Measurements from ENCODE around the gene FBLN7. TPM values are rescaled to one million over a fixed set of nuclear protein-coding genes. Genes with fewer than 3 reads are reported as not detected.
A peak's percentile ranks its signal among the peaks of the same experiment; 100 is the strongest.

Gene FBLN7
- total RNA-seq, 3 donors from 2014 or later, result 9.2 to 15.7 (median 11.0) TPM

DNA sequence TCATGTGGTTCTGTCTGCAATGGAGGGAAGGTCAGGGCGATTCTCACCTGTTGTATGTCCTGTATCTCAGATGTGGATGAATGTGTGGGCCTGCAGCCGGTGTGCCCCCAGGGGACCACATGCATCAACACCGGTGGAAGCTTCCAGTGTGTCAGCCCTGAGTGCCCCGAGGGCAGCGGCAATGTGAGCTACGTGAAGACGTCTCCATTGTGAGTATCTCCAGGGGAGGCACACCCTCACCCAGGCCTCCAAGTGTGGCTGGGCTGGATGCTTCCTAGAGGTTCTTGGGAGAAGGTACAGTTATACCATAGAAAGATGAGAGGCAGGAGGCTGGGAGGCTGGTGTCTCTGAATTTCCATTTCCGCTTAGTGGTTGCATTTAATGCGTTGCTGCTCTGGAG is 46.9 kb downstream of the FBLN7 start:
- H3K36me3 ChIP-seq, result no peaks in the 10 kb centered on the region
- intact Hi-C loops (cut with DNase I; ENCODE audit: low total_unique reads), result no loop called here
- no peaks in the 10 kb centered on the region for H3K27me3 ChIP-seq
- no peak overlapping the region for H3K27ac ChIP-seq
- TF ChIP-seq POLR2AphosphoS5 (IDR thresholded peaks at IDR 0.05), result no peak
- TF ChIP-seq, protein P1, sequence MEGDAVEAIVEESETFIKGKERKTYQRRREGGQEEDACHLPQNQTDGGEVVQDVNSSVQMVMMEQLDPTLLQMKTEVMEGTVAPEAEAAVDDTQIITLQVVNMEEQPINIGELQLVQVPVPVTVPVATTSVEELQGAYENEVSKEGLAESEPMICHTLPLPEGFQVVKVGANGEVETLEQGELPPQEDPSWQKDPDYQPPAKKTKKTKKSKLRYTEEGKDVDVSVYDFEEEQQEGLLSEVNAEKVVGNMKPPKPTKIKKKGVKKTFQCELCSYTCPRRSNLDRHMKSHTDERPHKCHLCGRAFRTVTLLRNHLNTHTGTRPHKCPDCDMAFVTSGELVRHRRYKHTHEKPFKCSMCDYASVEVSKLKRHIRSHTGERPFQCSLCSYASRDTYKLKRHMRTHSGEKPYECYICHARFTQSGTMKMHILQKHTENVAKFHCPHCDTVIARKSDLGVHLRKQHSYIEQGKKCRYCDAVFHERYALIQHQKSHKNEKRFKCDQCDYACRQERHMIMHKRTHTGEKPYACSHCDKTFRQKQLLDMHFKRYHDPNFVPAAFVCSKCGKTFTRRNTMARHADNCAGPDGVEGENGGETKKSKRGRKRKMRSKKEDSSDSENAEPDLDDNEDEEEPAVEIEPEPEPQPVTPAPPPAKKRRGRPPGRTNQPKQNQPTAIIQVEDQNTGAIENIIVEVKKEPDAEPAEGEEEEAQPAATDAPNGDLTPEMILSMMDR (IDR thresholded peaks at IDR 0.05), result no peak
- no peak for TF ChIP-seq POLR2A (IDR thresholded peaks at IDR 0.05)
- no peak for DNase-seq (ENCODE audit: low spot score in 2 of 2)
- no peaks in the 10 kb centered on the region for H3K9me3 ChIP-seq
- H3K4me3 ChIP-seq, result no peak overlapping the region
- H3K4me1 ChIP-seq, result no peaks in the 10 kb centered on the region

DNA sequence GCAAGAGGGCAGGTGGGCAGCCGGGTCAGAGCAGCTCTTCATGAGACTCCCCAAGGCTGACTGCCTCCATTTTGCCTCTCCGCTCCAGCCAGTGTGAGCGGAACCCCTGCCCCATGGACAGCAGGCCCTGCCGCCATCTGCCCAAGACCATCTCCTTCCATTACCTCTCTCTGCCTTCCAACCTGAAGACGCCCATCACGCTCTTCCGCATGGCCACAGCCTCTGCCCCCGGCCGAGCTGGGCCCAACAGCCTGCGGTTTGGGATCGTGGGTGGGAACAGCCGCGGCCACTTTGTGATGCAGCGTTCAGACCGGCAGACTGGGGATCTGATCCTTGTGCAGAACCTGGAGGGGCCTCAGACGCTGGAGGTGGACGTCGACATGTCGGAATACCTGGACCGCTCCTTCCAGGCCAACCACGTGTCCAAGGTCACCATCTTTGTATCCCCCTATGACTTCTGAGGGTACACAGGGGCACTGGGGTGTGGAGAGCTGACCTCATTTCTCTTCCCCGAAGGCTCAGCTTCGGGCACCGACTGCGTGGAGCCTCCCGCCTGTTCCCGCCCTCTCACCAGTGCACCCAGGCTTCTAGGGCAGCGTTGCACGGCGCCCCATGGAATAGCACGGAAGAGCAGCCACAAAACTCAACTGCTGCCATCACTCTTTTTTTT is 49.0 kb downstream of the FBLN7 start:
- H3K27me3 ChIP-seq, result no peaks in the 10 kb centered on the region
- DNase-seq (ENCODE audit: low spot score in 2 of 2), result no peak
- H3K36me3 ChIP-seq, result no peaks in the 10 kb centered on the region
- TF ChIP-seq POLR2A (IDR thresholded peaks at IDR 0.05) (no peak), POLR2AphosphoS5 (IDR thresholded peaks at IDR 0.05) (no peak)
- TF ChIP-seq, protein P1 (IDR thresholded peaks at IDR 0.05), result no peak
- H3K4me1 ChIP-seq, result no peaks in the 10 kb centered on the region
- no peaks in the 10 kb centered on the region for H3K9me3 ChIP-seq
- intact Hi-C loops (cut with DNase I; ENCODE audit: low total_unique reads), result no loop called here
- no peak overlapping the region for H3K4me3 ChIP-seq
- H3K27ac ChIP-seq, result no peak overlapping the region

DNA sequence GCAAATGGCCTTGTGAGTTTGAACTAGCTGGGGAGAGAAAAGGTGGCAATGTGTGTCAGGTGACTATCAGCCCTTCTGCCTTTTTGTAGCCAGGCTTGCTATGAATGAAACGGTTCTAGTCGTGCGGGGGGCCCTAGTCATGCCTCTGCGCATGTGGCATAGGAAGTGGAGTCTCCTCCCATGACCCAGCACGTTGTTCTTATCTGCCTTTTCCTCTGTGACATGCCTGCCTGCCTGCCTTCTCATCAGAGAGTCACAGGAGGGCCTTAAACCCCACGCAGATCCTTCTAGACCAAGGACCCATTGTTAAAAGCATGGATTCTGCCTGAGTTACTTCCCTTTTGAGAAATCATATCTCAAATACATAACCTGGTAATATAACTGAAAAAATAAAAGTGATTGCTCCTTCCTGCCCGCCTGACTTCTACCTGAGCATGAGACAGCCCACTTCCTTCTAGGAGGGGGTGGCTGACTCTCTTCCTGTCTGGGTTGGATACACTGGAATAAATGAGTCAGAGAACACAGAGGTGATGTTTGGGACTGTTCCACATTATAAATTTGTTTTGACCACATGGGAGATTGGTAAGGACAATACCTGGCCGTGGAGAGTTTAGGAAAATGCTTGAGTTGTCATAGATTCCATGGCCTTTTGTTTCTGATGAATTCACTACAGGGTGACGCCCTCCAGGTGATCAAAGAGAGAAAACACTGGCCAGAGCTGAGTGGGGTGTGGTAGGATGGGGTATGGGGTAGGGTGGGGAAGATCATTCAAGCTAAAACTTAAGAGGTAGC is 49.8 kb downstream of the FBLN7 start:
- H3K4me3 ChIP-seq, result no peak overlapping the region
- no peak overlapping the region for H3K27ac ChIP-seq

DNA sequence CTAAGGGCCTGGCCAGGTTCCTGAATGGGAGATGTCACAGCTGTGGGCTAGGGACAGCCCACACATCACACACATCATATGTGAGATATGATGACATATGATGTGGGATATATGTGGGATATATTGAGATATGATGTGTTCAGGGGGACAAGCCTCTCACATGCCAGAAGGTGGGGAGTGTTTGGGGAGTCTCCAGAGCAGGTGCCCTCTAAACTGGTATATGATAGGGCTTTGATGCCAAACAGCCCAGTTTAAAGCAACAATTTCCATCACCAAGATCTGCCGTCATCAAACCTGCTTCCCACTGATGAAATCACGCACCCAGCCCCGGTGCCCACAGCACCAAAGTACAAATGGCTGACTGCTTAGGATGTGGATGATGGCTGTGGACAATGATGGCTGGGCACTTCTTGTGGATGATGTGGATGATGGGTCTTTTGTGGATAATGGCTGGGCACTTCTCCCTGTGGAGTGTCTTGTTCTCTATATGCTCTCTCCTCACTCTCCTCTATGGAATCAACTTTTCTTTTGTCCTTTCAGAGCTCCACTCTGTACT is 50.9 kb downstream of the FBLN7 start:
- H3K4me3 ChIP-seq, result no peak overlapping the region
- no peaks in the 10 kb centered on the region for H3K36me3 ChIP-seq
- no peaks in the 10 kb centered on the region for H3K9me3 ChIP-seq
- H3K4me1 ChIP-seq, result no peaks in the 10 kb centered on the region
- peak overlapping the region in 1 of 2 donors; percentile 32 for H3K27ac ChIP-seq
- H3K27me3 ChIP-seq, result no peaks in the 10 kb centered on the region
- intact Hi-C loops (cut with DNase I; ENCODE audit: low total_unique reads), result no loop called here
- TF ChIP-seq POLR2A (IDR thresholded peaks at IDR 0.05) (no peak), POLR2AphosphoS5 (IDR thresholded peaks at IDR 0.05) (no peak)
- TF ChIP-seq, protein P1 (IDR thresholded peaks at IDR 0.05), result no peak
- DNase-seq (ENCODE audit: low spot score in 2 of 2), result no peak

More for the DNA sequence above, 49.8 kb downstream of the FBLN7 start:
- Histone ChIP-seq H3K4me1 (no peaks in the 10 kb centered on the region), H3K27me3 (no peaks in the 10 kb centered on the region), H3K9me3 (no peaks in the 10 kb centered on the region), H3K36me3 (no peaks in the 10 kb centered on the region)
- TF ChIP-seq POLR2A (IDR thresholded peaks at IDR 0.05), result no peak
- TF ChIP-seq, protein P1 (IDR thresholded peaks at IDR 0.05), result no peak
- no peak for TF ChIP-seq POLR2AphosphoS5 (IDR thresholded peaks at IDR 0.05)
- no peak for DNase-seq (ENCODE audit: low spot score in 2 of 2)
- intact Hi-C loops (cut with DNase I; ENCODE audit: low total_unique reads), result no loop called here

DNA sequence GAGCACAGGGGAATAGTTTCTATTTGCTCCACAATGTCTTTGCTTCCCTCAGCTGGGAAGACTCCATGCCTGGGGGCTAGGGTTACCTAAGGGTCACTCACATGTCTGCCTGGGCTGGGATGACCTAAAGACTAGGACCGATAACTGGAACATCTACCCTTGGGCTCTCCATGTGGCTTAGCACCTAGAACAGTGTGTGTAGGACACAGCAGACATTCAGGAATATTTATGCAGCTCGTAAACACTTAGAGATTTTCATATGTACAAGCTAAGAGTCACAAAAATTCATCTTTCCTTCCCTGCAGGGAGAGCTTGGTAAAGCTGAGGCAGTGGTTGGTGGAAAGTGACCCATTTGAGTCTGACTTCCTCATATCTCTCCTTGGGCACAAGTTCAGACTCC is 55.8 kb downstream of the FBLN7 start:
- DNase-seq (ENCODE audit: low spot score in 2 of 2), result no peak
- no peaks in the 10 kb centered on the region for H3K4me1 ChIP-seq
- intact Hi-C loops (cut with DNase I; ENCODE audit: low total_unique reads), result no loop called here
- no peaks in the 10 kb centered on the region for H3K9me3 ChIP-seq
- TF ChIP-seq, protein P1 (IDR thresholded peaks at IDR 0.05), result no peak
- TF ChIP-seq POLR2A (IDR thresholded peaks at IDR 0.05) (no peak), POLR2AphosphoS5 (IDR thresholded peaks at IDR 0.05) (no peak)
- H3K4me3 ChIP-seq, result no peak overlapping the region
- no peaks in the 10 kb centered on the region for H3K27me3 ChIP-seq
- H3K27ac ChIP-seq, result no peak overlapping the region
- no peaks in the 10 kb centered on the region for H3K36me3 ChIP-seq
